Adipocyte (in vitro differentiated cells): ENCODE results near the gene COL6A1.

Experiments used
- DNase-seq: peaks from one replicate; pipeline ENCODE4 v3.0.0-alpha.2; 2015; ENCODE audit warnings: low read depth
- H3K27me3 ChIP-seq: replicated peaks from 2 replicates; pipeline ENCODE4 v1.7.0; 2013; ENCODE audit warnings: mild to moderate bottlenecking, low read length, moderate library complexity; ENCODE audit not compliant: control insufficient read depth, insufficient read depth
- H3K36me3 ChIP-seq: 2 replicates; pipeline ENCODE4 v1.7.0; 2013; ENCODE audit warnings: low read length, mild to moderate bottlenecking, moderate library complexity; ENCODE audit not compliant: control insufficient read depth, insufficient read depth, severe bottlenecking
- H3K4me1 ChIP-seq: 2 replicates; pipeline ENCODE4 v1.7.0; 2013; ENCODE audit warnings: mild to moderate bottlenecking, low read length, moderate library complexity; ENCODE audit not compliant: control insufficient read depth, insufficient read depth
- H3K4me3 ChIP-seq: 2 replicates; pipeline ENCODE4 v1.7.0; 2013; ENCODE audit warnings: mild to moderate bottlenecking, low read length, moderate library complexity
- H3K9ac ChIP-seq: 2 replicates; pipeline ENCODE4 v1.7.0; 2013; ENCODE audit warnings: mild to moderate bottlenecking, low read length, moderate library complexity
- H3K9me3 ChIP-seq: 2 replicates; pipeline ENCODE4 v1.7.0; 2013; ENCODE audit warnings: mild to moderate bottlenecking, low read length, moderate library complexity; ENCODE audit not compliant: control insufficient read depth

COL6A1 gene

GRCh38 chr21:45940621-45941337 is 40.8 kb upstream of the COL6A1 start:
- no peaks in the 10 kb centered on the region for H3K4me1 ChIP-seq
- H3K9ac ChIP-seq = no peak overlapping the region
- DNase-seq = no peak
- H3K27me3 ChIP-seq = no peaks in the 10 kb centered on the region
- no peak overlapping the region for H3K4me3 ChIP-seq
- peaks cover 19% of the 10 kb centered on the region for H3K36me3 ChIP-seq
- peaks cover 10% of the 10 kb centered on the region for H3K9me3 ChIP-seq

- Histone ChIP-seq H3K27me3 (no peaks in the 10 kb centered on the region), H3K9ac (no peak overlapping the region), H3K4me3 (no peak overlapping the region), H3K36me3 (peaks cover 14% of the 10 kb centered on the region), H3K9me3 (peaks cover 4% of the 10 kb centered on the region), H3K4me1 (no peaks in the 10 kb centered on the region)
- DNase-seq = no peak
Measured at GRCh38 chr21:45941338-45941710, 40.2 kb upstream of the COL6A1 start.

DNA sequence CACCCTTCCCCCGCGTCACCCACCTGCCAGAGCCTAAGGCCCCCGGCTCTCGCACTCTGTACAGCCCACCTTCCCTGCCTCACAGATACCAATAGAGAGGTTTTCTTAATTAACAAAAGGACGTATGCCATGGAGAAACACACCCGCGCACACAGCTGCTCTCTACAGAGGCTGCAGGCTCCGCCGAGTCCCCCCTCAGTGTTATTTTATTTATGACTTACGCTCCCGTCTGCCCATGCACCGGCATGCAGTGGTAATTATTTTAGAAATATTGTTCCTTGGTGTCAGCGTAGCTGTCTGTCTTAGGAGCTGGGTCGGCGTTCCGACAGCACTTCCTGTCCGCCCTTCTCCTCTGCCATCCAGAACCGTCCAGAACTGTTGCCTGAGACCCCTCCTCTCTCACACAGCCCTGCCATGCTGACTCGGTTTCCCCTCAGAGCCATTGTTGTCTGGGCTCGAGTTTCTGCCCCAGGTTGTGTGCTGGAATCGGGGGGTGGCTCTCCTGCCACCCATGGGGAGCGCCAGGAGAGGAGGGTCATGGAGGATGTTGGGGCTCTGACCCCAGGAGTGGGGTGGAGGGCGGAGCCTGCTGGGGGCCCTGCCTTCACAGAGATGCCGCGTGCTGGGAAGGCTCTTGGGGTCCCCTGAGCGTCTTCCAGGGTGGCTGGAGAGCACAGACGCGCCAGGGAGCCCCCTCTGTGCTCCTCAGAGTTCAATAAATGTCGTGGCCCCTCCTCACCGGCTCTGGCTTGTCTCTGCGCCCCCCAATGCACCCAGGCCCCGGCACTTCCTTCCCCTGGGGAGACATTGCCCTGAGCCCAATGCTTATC is 39.6 kb upstream of the COL6A1 start:
- Histone ChIP-seq H3K4me1 (no peaks in the 10 kb centered on the region), H3K9ac (no peak overlapping the region), H3K4me3 (no peak overlapping the region), H3K9me3 (no peaks in the 10 kb centered on the region), H3K36me3 (peaks cover 9% of the 10 kb centered on the region), H3K27me3 (no peaks in the 10 kb centered on the region)
- no peak for DNase-seq

GRCh38 chr21:45942755-45943629 is 38.6 kb upstream of the COL6A1 start:
- no peaks in the 10 kb centered on the region for H3K9me3 ChIP-seq
- peaks cover 4% of the 10 kb centered on the region for H3K36me3 ChIP-seq
- no peak overlapping the region for H3K9ac ChIP-seq
- DNase-seq = no peak
- H3K4me1 ChIP-seq = no peaks in the 10 kb centered on the region
- no peaks in the 10 kb centered on the region for H3K27me3 ChIP-seq
- H3K4me3 ChIP-seq = no peak overlapping the region

DNA sequence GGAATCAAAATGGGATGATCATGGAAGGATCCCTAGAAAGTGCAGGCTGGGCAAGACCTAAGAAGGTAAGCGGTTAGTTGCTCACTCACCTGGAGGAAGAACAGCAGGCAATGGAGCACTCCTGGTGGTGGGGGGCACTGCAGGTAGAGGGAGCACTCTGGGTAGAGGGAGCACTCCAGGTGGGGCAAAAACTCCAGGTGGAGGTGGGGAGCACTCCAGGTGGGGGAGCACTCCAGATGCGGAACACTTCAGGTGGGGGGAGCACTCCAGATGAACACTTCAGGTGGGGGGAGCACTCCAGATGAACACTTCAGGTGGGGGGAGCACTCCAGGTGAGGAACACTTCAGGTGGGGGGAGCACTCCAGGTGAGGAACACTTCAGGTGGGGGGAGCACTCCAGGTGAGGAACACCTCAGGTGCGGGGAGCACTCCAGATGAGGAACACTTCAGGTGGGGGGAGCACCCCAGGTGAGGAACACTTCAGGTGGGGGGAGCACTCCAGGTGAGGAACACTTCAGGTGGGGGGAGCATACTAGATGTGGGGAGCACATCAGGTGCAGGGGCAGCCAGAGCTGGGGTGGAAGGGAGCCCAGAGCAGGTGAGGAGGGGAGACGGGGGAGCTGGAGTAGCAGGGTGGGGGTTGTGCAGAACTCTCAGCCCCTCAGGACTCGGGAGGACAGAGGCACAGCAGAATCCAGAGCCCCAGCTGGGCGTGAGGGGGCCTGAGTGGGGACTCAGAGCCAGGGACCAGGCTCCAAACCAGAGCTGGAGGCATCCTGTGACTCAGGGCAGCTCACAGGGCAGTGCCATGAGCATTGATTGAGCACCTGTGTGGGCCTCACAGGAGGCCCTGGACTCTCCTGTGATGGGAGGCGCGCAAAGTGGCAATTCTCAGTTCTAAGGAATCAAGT is 37.7 kb upstream of the COL6A1 start:
- H3K27me3 ChIP-seq = no peaks in the 10 kb centered on the region
- no peak for DNase-seq
- H3K9me3 ChIP-seq = no peaks in the 10 kb centered on the region
- no peak overlapping the region for H3K4me3 ChIP-seq
- no peaks in the 10 kb centered on the region for H3K4me1 ChIP-seq
- peaks cover 4% of the 10 kb centered on the region for H3K36me3 ChIP-seq
- H3K9ac ChIP-seq = no peak overlapping the region

GRCh38 chr21:45944601-45945000 is 37.0 kb upstream of the COL6A1 start:
- Histone ChIP-seq H3K9ac (no peak overlapping the region), H3K36me3 (peaks cover 4% of the 10 kb centered on the region), H3K9me3 (no peaks in the 10 kb centered on the region), H3K4me3 (no peak overlapping the region), H3K27me3 (no peaks in the 10 kb centered on the region), H3K4me1 (peaks cover 4% of the 10 kb centered on the region)
- DNase-seq = no peak

DNA sequence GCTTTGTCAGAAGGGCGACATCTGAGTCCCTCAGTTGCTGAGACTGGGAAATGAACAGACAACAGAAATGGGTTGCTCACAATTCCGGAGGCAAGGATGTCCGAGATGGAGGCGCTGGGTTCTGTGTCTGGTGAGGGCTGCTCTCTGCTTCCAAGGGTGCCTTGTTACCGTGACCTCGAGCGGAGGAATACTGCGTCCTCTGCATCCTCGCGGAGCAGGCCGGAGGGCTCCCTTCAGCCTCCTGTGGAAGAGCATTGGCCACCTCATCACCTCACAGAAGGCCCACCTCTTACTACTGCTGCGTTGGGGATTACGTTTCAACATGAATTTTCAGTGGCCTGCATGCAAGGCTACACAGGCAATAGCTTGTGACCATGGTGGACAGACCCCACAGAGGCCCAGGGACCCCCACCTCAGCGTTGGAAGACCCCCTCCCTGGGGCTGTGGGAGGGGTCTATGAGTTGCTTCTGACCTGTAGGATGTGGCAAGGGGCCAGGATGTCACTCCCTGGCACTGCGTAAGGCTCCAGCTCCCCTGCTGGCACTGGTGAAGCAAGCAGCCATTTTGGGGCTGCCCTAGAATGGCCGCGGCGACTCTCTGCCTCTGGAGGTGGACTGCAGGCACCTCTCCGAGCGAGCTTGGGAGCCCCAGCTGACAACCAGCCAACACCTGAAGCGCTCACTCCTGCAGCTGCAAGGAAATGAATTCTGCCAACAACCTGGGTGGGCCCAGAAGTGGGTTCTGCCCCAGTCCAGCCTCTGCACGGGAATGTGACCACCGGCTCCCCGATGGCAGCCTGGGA is 36.3 kb upstream of the COL6A1 start:
- Histone ChIP-seq H3K4me1 (peaks cover 10% of the 10 kb centered on the region), H3K9me3 (no peaks in the 10 kb centered on the region), H3K27me3 (no peaks in the 10 kb centered on the region), H3K36me3 (peaks cover 4% of the 10 kb centered on the region), H3K9ac (no peak overlapping the region), H3K4me3 (no peak overlapping the region)
- no peak for DNase-seq

DNA sequence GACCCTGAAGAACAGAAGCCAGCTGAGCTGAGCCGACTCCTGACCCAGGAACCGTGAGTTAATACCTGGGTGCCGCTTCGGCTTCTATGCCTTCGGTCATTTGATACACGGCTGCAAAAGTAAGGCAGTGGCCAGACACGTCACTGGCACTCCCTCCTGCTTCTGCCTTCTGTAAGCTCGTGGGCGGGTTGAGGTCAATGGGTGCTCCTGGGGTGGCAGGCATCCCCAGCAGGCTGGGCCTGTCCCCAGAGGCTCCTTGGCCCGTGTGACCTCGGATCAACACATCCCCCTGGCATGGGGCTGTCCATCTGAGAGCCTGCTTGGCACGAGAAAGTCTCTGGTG is 35.7 kb upstream of the COL6A1 start:
- no peak for DNase-seq
- H3K9ac ChIP-seq = no peak overlapping the region
- H3K9me3 ChIP-seq = no peaks in the 10 kb centered on the region
- no peaks in the 10 kb centered on the region for H3K27me3 ChIP-seq
- peaks cover 16% of the 10 kb centered on the region for H3K4me1 ChIP-seq
- no peak overlapping the region for H3K4me3 ChIP-seq
- H3K36me3 ChIP-seq = peaks cover 4% of the 10 kb centered on the region

- H3K4me3 ChIP-seq = no peak overlapping the region
- no peak overlapping the region for H3K9ac ChIP-seq
- H3K27me3 ChIP-seq = no peaks in the 10 kb centered on the region
- no peak for DNase-seq
- H3K36me3 ChIP-seq = no peaks in the 10 kb centered on the region
- no peaks in the 10 kb centered on the region for H3K9me3 ChIP-seq
- peaks cover 17% of the 10 kb centered on the region for H3K4me1 ChIP-seq
Measured at GRCh38 chr21:45947296-45947695, 34.3 kb upstream of the COL6A1 start.

GRCh38 chr21:45947716-45948255 is 33.8 kb upstream of the COL6A1 start:
- H3K27me3 ChIP-seq = no peaks in the 10 kb centered on the region
- no peak for DNase-seq
- H3K9ac ChIP-seq = no peak overlapping the region
- H3K36me3 ChIP-seq = no peaks in the 10 kb centered on the region
- H3K9me3 ChIP-seq = no peaks in the 10 kb centered on the region
- peaks cover 17% of the 10 kb centered on the region for H3K4me1 ChIP-seq
- no peak overlapping the region for H3K4me3 ChIP-seq
